Bone marrow (tissue), 2 donors: ENCODE results near the gene BUB1B.

Source experiments
- DNase-seq, 2 donors: peaks; one replicate each; lab custom pipeline; 2025; lab: John Stamatoyannopoulos, UW

Gene BUB1B

DNA sequence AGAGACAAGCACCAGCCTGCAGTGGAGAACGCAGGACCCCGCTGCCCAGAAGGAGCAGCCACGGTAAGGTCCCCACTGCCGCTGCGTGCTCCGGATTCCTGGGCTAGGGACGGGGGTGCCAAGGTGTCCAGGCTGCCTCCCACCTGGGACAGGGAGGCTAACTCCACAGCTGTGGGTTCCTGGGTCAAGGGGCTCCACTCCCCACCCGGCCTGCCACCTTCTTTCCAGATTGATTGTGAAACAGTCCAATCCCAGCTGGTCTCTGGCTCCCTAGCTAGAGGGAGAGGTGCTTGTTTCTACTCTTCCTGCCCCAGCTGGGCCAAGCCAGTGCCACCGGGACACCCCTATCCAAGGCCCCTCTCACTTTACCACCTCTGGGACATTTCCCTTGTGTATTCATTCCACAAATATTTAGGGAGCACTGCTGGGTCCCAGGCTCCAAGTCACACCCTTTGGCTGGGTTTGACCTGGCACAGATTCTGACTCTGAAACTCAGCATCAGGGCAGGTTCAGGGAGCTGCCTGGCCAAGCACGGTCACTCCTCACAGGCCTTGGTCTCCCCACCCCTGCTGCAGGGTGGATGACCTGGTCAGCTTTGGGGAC, 79.9 kb downstream of the BUB1B start:
- DNase-seq = no peak

DNA sequence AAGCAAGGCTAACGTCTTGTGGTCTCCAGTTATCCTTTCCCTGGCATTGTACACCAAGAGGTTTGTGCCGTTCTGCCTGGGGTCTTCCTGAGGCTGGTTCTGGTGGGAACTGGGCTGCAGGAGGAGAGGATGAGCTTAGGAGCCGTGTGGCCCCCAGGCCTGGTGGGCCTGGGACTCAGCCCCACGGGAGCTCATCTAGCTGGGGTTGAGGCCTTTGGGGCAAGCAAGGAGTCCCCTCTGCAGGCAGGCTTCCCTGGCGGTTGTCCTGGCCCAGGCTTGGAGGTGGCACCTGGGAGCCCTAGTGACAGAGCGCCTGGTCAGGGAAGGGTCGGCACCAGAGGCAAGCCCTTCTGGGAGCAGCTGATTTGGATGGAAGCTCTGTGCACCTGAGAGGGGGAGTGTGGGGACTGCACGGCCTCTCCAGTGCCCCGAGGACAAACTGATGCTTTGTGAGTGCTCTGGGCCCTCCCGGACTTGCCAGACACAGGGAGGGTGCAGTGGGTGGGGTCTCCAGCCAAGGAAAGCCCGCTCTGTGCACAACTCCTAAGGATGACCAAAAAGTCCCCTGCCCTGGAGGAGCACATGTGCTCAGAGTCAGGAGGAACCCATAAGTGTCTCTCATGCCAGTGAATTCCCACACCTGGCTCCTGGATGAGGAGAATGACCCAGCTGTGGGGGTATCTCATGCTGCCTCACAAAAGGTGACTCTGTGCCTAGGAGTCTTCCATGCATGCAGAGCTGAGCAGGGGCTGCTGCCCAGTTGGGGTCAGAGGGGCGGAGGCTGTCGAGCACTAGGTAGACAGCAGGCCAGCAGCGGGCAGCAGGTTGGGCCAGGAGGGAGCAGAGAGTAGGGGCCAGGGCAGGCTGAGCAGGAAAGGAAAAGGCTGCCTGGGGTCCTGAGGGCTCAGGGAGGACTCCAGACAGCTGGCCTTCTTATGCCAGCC, 80.7 kb downstream of the BUB1B start:
- no peak for DNase-seq

DNA sequence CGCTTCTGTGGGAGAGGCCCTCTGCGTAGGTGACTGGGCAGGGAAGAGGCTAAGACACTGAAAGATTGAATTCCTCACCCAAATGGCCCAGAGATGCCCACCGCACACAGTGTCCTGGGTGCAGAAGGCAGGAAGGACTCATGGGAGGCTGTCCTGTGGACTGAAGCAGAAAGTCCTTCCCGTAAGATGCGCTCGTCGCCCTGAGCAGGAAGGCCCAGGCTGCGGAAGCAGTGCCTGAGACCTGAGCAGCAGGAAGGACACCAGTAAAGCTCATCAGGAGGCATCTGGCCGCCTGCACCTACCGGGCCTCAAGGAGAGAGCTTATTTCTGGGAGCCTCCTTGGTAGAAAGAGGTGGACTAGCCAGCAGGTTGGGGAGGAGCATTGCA, 81.3 kb downstream of the BUB1B start:
- DNase-seq = no peak

DNA sequence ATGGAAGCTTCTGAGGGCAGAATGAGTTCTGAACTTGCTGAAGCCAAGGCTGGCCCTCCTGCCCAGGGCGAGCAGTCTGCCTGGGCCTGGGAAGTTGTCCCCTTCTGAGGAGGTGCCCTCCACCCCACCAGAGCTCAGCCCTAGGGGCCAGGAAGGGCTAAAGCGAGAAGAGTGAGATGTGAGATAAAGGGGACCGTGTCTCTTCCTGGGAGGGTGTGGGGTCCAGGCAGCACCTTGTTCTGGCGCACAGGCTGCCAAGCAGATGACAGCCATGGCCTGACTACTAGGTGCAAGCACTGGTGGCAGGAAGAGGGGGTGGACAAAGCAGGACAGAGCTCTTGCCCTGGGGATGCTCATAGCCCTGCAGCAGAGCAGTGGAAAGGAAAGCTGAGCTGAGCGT, 81.7 kb downstream of the BUB1B start:
- DNase-seq = no peak

DNA sequence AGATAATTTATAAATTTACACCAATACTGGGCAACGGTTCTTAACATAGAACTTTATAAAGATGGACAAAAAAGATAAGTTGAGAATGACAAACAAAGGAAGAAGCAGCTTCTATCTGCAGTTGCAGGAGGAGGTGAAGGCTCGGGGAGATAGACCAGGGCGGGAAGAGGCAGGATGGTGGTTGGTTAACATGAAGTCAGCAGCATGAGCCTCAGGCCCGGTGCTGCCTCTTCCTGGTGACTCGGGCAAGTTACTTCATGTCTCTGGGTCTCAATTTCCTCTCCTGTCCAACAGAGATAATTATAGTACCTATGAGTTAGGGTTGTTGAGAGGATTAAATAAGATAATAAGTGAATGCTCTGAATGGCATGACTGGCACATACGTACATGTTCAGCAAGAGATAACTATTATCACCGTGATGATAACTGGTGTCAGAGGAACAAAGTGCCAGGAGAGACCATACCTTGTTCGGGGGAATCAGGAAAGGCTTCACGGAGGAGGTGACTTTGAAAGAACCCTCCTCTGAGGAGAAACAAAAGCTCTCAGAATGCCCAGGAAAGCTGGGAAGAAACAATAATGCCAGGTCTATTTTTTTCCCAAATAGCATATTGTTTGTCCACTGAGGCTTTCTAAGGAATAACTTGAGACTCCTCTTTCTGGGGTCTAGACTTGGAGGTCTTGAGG, 82.4 kb downstream of the BUB1B start:
- DNase-seq = no peak

DNA sequence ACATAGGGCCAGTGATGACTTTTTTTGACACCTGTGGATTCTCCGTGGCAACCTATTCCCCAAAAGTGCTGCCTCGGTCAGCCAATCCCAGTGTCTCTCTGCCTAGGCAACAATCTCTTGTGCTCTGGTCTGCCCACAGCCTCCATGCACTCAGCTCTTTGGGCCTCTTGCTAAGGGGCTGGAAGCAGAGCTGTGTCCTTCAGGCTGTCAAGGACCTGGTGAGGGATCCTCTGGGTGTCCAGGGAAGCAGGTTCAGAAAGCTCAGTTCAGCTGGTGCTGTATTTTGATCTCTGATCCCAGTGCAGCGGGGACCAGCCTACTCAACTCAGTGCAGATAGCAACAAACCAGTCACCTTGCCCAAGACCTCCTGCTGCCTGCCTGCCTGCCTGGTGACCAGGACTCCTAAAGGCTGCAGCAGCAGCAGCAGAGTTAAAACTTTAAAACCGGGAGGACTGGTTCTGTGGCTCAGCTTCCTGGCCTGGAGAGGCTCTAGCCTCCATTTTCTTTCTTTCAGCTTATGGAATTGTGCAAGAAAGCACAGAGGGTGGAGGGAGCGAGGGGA, 84.2 kb downstream of the BUB1B start:
- DNase-seq = no peak

DNA sequence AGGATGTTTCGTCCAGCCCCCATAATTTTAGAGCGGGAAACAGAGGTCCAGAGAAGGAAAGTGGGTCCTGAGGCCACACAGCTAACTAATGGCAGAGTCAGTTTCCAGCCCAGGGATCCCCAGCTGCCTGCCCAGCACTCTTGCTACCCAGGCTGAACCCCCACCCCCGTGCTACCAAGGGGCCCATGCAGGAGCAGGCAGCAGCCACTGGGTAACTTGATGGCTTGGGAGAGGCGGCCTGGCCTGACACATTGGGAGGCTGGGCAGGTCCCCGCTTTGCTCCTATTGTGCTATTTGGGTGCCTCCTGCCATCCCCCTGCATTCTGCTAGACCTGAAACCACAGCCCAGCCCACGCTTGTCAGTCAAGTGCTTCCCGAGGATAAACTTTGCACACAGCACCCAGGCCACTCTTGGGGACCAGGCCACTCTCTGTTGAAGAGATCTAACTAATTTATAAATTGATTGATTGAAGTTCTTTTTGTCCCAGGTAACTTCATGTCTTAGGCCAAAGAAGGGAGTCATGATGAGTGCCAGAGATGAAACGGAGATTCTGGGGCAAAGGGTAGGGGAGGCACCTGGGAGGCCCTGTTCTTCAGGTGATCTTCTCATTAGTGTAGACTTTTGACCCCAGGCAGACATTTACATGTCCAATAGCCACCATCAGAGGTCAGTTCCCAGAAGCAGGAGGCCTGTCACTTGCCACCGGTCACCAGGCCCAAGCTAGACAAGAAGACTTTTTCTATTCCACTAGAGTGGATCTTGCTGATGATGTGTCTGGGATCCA, 85.0 kb downstream of the BUB1B start:
- DNase-seq = no peak

DNA sequence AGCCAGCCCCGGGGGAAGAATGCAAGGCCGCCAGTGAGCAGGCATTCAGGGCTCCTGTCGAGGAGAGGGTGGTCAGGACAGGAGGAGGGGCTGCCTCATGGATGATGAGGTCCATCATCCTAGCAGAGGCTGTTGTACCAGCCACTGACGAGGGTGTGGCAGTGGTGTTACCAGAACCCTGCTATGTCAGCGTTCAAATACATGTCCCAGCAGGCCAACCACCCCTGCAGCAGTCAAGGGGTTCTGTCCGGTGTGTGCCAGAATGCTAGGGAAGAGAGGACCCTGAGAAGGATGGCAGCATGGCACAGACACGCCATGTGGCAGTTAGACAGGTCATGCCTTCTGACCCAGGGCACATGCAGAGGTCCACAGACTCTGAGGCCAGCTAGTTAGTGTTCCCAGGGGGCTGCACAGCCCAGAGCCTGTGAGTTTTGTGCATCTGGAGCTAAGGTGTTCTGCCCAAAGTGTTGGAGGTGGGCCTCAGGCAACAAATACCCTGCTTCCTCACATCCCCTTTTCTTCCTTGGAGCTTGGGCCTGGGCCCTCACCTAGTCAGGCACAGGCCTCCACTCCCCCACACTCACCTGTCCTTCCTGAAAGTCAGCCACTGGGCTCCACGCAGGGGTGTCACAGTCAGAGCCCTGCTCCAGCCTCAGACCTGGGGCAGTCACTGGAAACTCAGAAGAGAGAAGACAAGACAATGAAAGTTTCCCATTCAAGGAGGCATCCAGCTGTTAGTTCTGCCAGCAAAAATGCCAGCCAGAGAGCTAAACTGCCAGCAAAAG, 85.8 kb downstream of the BUB1B start:
- no peak for DNase-seq

DNA sequence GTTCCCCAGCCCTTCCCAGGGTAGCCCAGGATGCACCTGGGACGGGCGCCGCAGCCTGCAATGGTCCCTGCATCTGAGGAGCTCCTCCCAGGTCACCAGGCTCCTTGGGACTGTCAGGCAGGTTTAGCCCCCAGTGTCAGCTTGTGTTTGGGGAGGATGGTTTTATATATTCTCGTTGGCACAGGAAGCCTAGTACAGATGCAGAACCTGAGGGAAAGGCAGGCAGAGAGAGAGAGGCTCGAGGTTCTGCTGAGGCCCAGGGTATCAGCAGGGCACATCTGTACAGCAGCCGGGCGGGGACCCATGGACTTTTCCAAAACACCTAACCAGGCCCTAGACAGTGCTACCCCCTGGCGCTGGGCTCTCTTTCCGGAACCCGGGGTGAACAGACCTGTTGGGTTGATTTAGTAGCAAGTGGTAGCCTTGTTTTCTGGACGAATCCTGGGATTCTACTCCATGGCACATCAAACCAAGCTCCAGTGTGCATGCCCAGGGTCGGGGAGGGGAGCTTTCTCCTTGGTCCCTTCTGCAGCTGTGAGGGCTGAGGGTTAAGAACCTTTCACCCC, 86.6 kb downstream of the BUB1B start:
- no peak for DNase-seq

DNA sequence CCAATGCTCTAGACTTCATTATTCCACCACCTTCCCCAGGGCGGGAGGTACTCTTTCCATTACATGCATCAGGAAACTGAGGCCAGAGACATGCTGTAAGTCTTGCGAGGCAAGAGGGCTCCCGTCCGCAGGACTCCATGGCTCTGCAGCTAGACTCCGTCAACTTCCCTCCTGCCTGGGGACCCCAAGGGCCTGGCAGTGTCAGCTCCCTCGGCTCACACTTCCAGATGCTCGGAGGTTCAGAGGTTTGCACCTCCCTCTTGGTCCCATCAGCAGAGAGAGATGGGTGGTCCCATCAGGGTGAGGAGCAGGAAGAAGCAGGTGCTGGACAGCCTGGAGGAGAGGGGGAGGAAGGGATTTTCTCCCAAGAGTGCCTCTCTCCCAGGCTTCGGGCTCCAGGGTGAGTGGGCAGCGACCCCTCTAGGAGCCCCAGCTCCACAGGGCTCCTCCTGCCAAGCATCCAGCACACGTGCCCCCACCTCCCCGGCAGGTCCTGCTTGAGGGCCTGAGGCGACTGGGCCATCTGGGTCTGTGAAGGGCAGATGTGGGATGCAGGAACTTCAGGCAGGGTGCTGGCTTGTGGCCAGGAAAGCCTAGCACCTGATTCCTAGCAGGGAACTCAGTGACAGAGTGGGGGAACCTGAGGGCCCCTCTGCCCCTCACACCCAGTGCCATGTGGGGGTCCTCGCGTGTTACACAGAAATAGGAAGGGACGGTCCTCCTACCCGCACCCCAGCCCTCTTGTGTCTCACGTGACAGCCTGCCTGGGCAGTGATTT, 87.3 kb downstream of the BUB1B start:
- no peak for DNase-seq

DNA sequence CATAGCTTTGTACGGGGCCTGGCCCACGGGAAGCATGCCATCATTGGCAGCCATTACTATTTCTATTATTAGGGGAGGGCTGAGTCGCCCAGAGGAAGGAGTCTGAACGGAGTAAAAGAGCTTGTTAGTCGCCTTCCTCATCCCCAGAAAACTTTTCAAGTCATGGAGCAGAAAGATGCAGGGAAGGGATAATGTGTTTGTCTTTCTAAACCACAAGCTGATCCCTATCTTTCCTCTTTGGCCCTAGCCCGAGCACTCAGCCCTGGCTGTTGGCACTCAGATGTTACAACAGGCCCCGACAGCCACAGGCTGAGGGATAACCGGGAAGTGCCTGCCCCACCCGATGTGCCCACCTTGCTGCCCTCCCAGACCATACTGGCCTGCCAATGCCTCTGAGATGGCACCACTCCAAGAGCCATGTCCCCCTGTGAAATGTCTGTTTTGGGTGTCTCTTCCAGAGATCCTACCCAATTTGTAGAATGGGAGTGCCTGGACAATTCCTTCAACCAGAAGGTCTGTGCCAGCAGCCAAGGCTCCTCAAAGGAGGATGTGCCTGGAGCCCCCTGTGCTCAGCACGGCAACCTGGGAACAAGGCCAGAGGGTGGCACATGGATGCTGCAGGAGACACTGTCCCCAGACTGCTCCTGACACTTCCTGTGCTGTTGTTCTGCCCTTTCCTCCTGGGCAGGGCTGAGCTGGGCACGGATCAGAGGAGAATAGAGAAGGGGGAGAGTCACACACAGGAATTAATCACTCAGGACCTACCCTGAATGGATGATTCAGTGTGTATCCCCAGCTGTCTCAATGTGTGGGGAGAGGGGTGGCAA, 88.8 kb downstream of the BUB1B start:
- no peak for DNase-seq

DNA sequence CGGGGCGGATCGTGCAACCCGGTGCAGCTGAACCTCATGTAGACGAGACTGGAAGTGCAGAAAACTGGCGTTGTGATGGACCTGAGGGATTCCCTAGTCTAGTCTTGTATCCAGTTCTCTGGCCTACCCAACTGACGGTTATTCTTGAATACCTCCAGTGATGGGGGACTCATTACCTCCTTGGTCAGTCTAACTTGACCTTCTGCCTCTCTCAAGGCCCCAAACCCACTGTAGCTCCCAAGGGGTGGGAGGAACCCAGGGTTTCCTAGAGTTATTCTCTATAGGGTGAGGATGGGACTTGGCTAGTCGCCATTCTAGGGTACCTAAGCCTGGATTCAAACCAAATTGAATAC, 89.4 kb downstream of the BUB1B start:
- DNase-seq = no peak

DNA sequence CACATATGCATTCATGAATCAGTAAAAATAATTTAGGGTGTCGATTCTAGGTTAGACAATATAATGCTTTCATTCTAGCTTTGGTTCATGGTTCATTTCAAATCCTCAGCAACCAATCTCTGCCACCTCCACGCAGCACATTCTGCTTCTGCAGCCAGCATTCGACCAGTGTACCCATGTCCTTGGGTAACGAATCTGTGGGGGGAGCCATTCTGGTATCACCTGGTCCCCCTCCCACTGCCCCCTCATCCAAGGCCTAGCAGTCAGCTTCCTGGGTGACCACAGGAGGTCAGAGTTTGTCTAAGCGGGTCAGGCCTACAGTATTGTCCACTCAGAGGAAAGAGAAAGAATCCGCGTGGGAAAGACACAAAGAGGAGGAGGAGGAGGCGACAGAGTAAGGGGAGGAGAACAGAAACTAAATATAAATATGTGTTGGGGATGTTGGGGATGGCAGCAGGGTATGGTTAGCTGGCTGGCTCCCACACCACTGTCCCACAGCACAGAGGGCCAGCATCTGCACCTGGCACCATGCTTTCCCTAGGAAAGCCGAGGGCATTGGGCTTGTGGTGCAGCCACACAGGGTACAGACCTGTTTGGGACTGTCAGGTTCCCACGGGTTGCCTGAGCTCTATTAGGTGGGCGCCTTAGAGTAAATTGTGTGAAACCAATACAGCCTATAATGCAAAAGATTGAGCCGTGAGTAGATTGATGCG, 90.1 kb downstream of the BUB1B start:
- no peak for DNase-seq

DNA sequence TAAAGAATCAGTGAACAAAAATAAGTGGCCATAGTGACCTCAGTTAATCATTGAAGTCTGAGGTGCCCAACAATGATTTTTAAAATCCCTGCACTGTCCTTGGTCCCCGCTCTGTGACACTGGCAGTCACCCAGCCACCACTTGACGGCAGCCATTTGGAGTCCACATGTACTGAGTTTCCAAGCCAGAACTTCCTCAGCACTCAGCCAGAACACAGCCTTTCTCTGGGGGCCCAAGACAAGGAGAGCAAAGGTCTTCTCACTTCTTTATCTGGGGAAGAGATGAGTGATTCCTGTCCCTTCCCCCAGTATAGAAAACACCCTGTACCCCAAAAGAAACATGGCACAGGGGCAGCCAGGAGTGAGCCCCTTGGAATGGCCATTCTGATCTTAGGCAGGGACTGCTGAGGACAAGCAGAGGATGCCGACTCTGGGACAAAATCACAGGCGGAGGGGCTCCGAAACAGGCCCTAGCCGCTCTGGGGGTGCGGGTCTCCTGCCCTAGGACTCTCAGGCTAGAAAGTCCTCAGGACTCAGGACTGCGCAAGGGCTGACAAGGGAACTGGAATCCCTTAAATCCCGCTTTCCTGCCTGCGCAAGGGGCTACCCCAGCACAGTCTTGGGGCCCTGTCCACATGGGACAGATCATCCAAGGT, 90.7 kb downstream of the BUB1B start:
- no peak for DNase-seq

DNA sequence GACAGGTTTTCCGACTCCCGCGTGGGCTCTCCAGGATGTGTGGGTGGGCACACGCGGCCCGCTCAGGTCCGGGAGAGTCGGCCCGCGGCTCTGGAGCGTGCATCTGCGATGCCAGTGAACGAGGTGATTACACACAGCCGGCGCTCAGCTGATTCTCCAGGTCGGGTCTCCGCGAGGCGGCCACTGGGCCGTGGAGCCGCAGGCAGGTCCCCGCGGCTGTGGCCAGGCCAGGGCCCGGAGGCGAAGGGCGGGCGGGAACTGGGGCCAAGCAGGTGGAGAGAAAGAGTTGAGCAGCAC, 91.2 kb downstream of the BUB1B start:
- DNase-seq = no peak

DNA sequence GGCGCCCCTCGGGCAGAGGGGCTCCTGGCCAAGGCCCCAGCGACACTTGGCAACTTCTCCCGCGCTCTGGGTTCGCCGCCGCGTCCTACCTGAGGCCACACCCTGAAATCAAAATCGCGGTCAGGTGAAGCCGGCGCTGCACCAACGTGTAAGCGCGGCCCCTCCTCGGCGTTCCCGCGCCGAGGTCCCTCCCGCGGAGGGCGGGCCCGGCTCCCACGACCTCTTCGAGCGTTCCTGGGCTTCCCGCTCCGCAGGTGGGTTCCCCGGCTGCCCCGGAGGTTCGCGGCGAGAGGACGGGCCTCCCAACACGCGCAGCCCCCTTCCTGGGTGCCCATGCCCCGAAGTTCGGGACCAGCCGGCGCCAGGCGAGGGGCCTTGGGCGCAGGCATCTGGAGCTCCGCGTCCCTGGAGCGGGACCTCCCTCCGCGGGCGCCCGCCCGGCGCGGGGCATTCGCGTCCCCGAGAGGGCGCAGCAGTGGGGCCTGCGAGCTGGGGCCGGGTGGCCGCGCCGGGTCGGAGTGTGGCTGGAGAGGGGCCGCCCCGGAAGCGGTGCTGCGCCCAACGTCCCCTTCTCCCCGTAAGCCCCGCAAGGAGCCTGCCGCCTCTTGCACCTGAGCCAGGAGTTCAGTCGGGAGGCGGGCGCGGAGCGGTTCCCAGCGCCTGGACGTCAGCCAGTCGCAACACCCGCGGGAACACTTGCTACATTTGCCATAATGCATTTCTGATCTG, 91.7 kb downstream of the BUB1B start:
- DNase-seq = no peak

DNA sequence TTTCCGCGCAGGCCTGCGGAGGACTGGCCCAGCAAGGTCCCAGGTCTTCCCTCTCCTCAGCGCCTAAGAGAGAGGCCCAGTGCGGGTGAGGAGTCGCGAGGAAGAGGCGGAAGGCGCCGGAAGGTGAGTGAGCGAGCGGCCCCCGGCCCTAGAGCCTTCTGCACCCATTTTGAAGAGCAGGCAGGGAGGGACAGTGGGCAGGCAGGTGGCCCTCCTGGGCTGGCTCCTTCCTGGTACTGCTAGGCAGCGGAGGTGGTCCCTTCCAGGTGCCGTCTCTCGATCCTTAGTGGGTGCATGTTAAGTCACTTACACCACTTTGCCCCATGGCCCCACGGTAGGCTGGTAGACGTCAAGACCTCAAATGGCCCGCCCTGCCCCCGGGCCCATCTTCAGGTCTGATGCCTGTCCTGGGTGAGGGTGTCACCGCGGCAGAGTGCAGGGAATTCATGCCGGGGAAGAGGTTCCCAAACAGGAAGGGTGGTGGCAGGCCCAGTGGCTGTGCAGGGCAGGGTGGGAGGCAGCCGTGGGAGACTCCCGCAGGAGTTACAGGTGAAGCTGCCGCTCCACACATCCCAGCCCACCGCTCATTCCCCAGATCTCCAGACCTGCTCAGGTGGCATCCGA, 92.4 kb downstream of the BUB1B start:
- DNase-seq = no peak
